ENCODE measurements around the gene ZSWIM8.
"Not testable (repeated sequence)": the region's sequence is repeated elsewhere in the genome, so short reads cannot be mapped to it uniquely, and the experiment has no call there.

ZSWIM8 gene

DNA sequence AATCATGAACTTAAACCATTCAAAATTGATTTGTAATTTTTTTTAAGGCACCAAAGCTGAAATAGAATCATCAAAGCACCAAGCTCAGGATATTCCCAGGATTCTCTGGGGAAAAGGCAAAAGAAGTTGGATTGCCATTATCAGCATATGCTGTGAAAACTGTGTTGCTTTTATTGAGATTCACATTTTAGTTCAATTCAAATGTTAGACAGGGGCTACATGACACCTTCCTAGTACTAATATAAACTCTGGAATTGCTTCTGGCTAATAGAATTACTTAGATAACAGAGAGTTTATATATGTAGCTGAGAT, 30.3 kb downstream of the ZSWIM8 start:
- DNase-seq, result no peak

DNA sequence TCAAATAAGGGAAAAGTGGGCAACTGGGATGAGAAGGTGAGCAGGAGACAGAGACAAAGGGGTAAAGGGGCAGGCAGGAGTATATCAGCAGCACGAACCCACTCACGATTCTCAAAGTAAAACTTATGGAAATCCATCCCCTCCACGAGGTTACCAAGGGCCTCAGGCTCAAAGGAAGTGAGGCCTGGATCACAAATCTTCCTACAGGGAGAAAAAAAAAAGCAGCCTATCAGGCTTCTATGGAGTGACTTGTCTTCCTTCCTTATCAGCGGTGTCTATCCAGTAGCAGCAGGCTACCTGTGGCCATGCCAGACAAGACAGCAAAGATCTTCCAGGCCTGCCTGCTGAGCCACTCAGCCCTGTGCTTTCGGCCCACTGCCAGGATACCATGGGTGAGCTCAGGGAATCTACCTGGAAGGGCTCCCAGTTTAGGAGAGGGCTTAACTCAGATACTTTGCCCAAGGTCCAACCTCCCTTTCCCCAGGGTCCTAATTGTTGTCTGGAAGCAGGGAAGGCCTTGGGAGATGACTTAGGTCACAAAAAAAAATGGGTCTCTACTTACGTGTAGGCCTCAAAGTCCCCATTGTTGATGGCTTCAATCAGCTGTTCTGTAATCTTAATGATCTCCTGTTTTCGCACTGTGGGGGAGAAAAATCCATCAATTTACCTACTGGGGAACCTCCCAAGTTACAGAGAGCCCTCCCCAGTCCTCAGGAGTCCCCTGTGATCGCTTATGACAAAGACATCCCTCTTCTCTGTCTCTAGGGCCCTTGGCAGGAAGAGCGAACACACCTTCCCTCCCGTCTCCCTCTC, 31.7 kb downstream of the ZSWIM8 start:
- no peak for DNase-seq

DNA sequence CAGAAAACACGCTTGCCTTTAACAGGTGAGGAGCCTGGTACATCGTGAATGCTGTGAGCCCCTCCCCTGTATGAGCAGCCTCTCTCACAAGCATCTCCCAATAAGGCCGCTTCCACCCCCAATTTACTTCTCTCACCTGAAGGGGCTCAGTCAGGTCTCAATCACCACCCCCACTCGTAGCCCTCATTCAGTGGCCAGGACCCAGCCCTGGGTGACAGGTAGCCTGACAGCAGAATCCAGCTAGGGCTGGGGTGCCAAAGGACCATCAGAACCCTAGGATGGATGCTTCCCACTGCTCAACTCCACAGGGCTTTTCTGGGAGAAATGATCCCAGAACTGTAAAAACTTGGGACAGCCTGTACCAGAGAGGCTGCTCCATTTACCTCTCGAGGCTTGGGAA, 32.4 kb downstream of the ZSWIM8 start:
- DNase-seq, result no peak

DNA sequence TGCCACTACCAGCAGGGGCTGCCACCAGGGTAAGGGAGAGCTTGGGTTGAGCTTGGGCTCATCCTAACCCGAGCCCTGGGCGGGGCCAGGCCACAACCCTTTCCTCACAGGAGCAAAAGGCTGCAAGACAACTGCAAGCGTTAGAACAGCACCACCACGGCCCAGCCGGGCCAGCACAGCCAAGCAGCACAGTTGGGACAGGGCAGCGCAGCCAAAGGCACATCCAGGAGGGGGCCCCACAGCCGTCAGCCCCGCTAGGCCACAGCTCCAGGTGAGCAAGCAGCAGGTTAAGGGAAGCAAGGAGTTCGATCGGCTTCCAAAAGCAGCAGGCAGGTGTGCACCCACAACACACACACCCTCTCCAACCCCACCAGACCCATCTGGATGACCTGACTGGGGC, 33.0 kb downstream of the ZSWIM8 start:
- no peak for DNase-seq

DNA sequence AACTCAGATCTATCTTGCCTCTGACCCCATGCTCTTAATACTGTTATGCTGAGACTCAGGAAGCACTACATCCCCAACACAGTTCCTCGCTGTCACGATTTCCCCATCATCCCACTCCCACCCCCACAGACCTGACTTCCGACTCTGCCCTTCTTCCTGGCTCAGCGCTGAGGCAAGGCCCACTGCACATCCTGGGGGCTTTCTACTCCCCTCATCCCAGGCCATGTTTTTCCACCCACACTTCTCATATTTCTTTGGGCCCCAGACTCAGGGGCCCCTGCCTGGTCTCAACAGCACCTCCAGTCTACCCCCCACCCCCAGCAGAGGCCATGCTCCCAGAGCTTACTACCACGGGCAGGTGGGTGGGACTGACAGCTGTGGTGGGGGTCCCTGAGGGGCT, 33.7 kb downstream of the ZSWIM8 start:
- DNase-seq, result no peak

DNA sequence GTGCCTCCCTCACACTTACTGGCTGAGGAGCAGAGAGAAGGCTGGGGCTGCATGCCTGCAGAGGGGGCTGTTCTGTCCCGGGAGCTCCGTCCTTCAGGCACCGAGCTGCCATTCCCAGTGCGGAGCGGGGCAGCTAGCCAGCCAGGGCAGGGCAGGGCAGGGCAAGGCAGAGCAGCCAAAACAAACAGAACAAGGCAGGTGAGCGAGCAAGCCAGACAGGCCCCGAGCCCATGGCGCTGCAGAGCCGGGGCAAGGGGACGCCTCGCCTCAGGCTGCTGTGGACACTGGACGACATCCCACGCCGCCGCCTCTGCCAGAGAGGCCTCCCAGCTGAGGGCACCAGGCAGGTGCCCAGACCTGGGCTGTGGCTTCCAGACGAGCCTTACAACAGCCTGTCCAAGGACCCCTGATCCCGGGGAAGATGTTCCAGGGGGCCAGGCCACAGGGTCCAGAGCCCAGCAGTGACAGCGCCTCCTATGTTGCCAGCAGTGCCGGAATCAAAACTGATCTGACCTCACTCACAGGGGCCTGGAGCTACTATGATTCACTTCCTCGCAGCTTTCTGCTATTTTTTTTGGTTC, 34.2 kb downstream of the ZSWIM8 start:
- DNase-seq, result no peak

DNA sequence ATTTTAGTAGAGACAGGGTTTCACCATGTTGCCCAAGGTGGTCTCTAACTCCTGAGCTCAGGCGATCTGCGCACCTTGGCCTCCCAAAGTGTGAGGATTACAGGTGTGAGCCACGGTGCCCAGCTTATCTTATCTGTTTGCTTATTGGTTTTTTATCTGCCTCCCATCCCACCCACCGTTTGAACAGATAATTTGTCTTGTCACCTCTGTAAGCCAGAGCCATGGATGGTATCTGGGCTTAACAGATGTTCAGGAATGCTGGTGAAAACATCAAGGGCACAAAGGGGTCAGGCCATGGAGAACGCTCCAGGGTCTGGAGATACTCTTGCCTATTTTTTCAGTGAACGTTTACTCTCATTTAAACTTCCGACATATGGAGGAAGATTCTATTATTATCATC, 38.0 kb downstream of the ZSWIM8 start:
- DNase-seq, result no peak

DNA sequence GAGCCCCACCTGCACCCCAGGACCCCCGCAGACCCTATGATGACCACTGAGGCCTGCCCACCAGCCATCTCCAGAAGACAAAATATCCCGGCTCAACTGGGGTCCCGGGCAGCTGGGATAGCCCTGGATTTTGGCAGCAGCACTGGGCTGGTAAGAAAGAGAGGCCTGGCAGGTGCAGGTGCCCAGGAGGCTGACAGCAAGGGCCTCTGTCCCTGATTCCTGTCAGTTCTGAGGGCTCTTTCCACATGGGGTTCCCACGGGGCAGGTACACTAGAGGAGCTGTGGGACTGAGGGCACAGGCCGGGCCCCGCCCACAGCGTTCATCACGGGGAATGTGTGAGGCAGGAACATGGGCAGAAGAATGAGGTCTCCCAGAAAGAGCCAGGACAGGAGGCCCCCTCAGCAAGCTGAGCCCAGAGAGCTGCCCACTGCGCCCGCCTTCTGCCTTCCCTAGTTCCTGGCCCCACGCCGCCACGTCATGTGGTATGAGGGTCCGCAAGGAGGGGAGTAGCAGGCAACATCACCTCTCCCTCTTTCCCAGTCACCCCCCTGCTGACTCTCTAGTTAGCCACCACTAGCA, 38.8 kb downstream of the ZSWIM8 start:
- no peak for DNase-seq

DNA sequence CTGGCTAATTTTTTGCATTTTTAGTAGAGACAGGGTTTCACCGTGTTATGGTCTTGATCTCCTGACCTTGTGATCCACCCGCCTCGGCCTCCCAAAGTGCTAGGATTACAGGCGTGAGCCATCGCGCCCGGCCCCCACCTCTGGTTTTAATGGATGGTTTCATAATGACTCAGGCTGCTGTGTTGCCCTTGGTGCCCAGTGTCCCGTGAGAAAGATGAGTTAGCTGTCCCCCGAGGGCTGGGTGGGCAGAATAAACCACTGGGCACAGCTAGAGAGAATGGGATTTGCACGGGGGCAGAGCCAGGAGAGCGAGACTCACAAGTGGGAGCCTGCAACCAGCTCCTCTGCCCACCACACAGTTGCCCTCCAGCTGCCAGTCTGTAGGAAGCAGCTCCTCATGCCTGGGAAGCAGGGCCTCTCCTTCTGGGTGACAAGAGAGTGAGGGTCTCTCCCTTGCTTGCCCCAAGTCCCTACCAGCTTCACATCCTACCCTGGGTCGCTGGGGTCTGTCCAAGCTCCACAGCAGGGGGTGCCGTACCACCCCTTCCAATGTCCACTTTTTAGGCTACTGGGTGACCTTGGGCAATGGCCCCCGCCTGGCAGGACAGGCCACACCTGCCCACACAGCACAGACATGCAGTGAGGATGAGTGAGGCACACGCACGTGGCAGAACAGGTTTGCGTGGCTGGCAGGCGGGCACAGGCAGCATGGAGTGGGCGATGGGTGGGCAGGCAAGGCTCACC, 42.1 kb downstream of the ZSWIM8 start:
- DNase-seq, result no peak

DNA sequence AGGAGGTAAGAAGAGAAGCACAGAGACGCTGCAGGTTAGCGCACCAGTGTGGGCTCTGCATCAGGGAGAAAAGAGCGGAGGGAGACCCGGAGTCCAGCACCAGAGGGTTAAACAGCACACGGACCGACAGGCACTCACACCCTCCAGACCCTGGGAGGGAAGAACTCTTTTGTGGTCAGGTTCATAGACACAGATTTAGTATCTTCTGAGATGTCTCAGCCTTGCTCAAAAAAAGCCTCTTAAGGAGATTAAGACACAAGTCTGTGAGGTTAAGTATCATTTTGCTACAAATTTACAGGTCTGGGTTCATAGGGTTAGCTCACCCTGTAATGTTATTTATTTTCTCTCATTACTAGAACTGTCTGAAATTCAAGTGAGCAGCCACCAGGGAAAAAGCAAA, 42.8 kb downstream of the ZSWIM8 start:
- DNase-seq, result no peak

DNA sequence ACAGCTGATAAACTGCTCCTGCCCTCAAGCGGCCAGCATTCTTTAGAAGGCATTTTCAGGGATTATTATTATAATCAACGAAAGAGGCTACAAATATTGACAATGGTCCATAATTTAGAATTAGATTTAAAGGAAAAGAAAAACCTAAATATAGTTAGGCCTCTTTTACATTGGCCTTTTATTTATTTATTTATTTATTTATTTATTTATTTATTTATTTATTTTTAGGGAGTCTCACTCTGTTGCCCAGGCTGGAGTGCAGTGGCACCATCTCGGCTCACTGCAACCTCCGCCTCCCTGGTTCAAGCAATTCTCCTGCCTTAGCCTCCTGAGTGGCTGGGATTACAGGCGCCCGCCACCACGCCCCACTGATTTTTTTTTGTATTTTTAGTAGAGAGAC, 43.7 kb downstream of the ZSWIM8 start:
- not testable (repeated sequence) for DNase-seq

DNA sequence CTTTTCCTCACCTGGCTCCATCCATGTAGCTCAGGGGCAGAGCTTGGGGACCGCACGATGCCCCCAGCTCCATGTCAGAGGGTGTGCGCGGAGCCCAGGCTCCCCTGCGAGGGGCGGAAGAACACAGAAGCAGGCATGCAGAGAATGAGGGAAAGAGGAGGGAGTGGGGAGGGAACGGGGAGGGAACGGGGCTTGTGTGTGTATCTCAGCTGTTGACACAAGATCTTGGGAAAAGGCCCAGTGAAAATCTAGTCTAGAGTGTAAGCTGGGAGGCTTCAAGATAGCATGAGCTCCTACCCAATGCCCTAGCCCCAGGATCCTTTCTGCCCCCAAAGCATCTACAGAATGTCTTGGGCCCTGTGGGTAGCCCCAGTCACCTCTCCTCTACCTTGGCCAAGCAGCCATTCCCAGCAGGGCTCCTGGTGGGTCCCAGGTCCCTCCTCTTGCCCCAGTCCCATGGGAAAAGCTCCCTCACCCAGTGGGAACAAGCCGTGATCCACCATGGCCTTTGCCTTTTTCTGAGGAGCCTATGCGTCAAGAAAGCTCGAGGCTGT, 51.1 kb downstream of the ZSWIM8 start:
- DNase-seq, result no peak

DNA sequence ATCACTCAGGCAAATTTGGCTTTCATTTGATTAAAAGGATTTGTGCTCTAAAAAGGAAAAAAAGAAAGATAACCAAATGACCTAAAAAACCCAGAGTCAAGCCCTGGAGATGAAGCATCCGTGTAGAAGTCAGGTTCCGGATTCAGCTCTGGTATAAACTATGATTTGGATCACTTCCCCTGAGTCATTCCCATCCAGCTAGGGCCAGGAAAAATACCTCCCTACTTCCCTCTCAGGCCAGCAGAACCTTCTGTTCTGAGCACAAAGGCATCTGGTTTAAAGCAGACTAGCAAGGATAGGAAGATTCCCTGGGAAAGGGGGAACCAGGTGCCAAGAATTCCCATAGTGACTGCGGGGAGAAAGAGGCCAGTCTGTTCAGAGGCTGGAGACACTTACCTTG, 51.7 kb downstream of the ZSWIM8 start:
- no peak for DNase-seq

DNA sequence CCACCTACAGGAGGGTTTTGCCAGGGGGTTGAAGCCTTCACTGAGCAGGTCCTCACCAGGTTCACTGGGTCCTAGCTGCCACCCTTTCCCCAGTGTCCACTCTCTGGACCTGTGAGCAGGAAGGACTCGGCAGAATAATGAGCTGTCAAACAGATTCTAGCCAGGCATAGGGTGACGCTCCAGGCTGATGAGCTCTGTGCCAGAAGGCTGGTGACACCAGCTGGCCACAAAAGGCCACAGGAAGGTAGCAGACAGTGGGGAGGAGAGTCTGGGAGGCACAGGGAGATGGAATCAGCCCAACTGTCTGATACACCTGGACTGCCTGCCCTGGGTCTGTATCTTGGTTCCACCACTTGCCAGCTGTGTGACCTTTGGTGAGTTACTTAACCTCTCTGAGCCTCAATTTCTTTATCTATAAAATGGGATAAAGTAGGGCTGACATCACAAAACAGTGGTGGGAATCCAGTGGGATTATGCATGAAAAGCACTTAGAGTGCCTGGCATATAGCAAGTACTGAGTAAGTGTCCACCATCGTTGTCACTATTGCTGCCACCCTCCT, 52.7 kb downstream of the ZSWIM8 start:
- no peak for DNase-seq

DNA sequence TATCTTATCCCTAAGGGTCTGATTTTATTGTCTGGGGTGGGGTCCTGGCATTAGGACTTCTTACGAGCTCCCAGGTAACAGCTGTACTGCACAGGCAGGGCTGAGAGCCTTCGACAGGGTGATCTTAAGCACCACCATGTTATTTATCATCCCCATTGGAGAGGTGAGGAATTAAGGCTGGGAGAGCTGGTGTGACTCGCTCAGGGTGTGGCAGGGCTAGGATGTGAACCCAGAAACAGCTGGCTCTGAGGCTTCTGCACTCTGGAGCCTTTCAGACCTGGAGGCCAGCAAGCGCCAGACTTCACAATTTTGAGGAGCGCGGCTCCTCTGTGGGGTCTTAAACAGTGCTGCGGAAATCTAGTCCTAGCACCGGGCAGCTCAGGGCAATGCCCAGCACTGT, 53.4 kb downstream of the ZSWIM8 start:
- DNase-seq, result no peak

DNA sequence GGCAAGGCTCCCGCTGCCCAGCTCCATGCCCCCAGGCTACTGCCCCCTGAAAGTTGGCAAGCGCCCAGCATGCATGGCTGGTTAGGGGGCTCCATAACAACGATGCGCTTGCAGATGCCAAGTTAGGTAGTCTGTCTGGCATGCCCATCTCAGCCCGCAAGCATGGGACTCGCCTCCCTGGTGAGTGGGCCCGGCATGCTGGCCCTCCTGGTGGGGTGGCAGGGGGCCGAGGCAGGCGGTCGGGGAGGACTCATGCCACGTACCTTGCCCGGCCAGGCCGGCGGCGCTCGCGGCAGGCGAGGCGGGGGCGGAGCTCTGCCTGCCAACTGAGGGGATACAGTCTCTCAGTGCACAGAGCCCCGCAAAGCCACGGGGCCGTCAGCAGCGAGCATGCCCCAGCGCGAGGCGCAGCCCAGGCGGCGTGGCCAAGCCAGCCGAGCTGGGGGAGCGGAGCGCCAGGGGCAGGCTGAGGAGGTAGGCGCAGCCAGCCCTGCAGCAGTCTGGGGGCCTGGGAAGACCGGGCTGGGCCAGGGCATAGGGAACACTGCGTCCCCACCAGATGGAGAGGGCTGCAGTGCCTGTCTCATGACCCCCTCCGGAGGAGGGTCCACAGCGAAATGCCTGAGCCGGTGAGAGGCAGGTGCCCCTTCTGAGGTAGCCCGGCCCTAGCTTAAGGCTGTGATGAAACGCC, 54.0 kb downstream of the ZSWIM8 start:
- DNase-seq, result no peak

DNA sequence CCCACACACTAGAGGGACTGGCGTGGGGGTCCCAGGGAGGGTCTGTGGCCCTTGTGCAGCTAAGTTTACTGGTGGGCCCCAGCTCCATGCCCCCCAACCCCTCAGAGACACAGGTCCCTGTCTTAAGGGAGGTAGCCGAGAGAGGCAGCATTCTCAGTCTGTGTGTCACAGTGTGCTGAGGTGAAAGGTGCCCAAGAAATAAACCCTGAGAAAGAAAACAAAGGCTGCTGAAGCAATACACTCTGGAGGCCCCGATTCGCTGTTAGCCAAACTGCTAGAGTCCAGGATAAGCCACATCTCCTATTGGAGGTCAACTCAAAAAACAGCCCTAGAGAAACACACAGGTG, 54.6 kb downstream of the ZSWIM8 start:
- no peak for DNase-seq

DNA sequence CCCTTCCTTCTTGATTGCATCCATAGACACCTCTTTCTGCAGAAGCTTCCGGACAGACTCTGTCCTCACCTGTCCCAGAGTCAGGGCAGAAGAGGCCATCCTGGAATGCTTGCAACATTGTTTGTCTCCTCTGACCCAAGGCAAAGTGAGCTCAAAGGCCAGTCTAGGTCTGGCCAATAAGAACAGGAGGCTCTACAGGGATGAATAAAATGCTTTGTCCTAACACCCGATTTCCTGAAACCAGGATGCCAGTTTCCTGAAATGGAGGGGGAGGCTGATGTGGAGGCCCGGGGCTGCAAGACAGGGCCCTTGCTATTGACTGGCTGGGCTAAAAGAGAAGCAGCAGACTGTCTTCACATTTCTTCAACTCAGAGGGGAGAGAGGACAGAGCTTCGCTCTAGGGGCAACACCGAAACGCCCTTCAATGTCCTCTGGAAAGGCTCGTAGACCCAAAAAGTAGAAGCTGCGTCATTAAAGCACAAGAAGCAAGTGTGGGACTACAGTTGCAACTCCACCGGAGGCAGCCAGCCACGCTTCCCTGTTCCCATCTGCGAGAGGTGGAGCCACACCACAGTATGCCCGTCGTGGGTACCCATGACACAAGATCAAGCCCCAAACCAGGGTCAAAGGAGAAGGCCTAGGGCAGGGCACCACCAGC, 55.1 kb downstream of the ZSWIM8 start:
- DNase-seq, result no peak

DNA sequence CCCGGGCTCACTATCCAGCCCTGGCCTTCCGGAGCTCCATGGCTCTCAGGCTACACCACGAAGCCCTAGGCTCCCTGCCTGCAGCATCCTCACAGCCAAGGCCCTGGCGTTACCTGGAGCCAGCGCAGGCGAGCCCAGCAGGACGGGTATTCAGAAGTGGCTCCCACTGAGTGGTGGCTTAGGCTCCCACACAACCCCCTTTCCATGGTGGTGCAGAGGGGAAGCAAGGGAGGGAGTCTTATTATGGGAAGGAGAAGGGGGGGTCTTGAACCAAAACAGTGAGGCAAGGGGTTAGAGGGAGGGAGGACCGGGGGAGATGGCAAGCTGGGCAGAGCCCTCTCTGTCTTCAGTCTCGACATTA, 55.6 kb downstream of the ZSWIM8 start:
- DNase-seq, result no peak

DNA sequence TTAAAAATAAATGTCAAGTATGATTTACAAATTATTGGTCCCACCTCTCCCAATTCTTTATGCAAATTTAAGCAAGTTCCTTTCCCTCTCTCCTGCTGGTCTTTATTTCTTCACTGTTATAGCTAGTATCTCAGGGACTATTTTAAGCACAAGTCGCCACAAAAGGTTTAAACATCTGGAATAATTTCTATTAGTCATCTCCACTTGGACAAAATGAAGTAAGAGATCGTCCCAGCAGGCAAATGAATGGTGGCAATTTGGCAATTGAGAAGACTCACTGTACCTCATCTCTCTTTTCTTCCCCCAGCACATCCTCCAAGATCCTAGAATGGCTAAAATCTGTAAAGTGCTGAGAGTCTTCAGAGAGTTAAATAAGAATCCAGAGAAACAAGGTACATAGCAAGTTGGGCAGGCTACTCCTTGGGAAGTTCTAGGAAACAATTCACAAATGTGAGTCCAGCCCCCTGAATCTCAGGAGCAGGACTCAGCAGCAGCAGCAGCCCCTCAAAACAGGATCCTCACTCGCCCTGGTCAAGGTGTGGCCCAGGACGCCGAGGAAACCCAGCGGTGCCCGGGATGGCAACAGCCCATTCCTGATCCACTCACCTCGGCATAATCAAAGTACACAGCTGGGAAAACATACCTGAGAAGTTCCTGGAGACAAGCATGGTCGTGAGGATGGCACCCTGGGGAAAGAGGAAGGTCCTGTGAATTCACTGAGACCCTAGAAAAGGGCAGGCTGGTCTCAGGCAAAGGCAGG, 56.3 kb downstream of the ZSWIM8 start:
- DNase-seq, result no peak

DNA sequence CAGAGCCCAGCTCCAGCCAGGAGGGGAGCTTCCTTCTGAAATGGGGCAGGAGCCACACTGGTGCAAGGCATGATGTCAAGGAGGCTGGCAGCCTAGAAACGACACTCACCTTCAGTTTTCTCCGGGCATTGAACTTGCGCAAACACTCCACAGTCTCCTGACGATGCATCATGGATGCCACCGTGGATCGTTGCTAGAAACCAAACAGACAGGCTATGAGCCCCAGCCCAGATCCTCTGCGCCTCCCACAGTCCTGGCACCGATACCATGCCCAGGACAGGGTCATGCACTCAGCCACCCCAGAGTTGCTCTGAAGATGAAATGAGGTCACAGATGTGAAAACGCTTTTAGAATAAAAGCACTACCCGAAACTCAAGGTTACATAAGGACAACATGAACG, 56.9 kb downstream of the ZSWIM8 start:
- no peak for DNase-seq

DNA sequence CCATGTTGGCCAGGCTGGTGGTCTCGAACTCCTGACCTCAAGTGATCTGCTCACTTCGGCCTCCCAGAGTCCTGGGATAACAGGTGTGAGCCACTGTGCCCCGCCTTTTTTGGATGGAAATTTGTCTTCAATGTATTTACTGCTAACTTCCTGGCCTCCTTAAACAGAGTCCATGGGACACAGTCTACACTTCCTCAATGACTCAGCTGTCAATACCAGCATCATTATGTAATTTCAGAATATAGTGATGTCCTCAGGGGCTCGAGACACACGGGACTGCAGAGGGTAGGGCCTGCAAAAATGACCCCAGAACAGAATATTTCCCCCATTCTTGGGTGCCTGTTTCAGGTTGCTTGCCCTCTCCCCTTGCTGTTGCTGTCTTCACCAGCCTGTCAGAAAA, 57.9 kb downstream of the ZSWIM8 start:
- no peak for DNase-seq
